Measurements from ENCODE around the gene MAN1A1. TPM values are rescaled to one million over a fixed set of nuclear protein-coding genes. Genes with fewer than 3 reads are reported as not detected.

Gene MAN1A1
- total RNA-seq, 1 donor from 2014 or later, result 78.0 TPM

- Histone ChIP-seq H3K27me3 (ENCODE audit: low read depth) (no peaks in the 10 kb centered on the region), H3K36me3 (peaks cover 32% of the 10 kb centered on the region), H3K4me3 (no peak overlapping the region), H3K27ac (no peak overlapping the region), H3K4me1 (no peaks in the 10 kb centered on the region), H3K9me3 (no peaks in the 10 kb centered on the region)
- intact Hi-C loops (cut with DNase I), result no loop called here
- TF ChIP-seq CTCF (IDR thresholded peaks at IDR 0.05), result no peak
- ATAC-seq (no peak), DNase-seq (no peak)
Observed at GRCh38 chr6:119200512-119201175, 148.9 kb downstream of the MAN1A1 start.

GRCh38 chr6:119197271-119197670, 152.3 kb downstream of the MAN1A1 start:
- Histone ChIP-seq H3K27me3 (ENCODE audit: low read depth) (no peaks in the 10 kb centered on the region), H3K4me1 (no peaks in the 10 kb centered on the region), H3K9me3 (no peaks in the 10 kb centered on the region), H3K36me3 (peaks cover 35% of the 10 kb centered on the region), H3K27ac (no peak overlapping the region), H3K4me3 (no peak overlapping the region)
- intact Hi-C loops (cut with DNase I), result no loop called here
- TF ChIP-seq CTCF (IDR thresholded peaks at IDR 0.05), result no peak
- no peak for ATAC-seq
- DNase-seq, result no peak

- Histone ChIP-seq H3K4me3 (no peak overlapping the region), H3K36me3 (peaks cover 37% of the 10 kb centered on the region), H3K27ac (no peak overlapping the region), H3K27me3 (ENCODE audit: low read depth) (no peaks in the 10 kb centered on the region), H3K4me1 (no peaks in the 10 kb centered on the region), H3K9me3 (no peaks in the 10 kb centered on the region)
- no peak for TF ChIP-seq CTCF (IDR thresholded peaks at IDR 0.05)
- ATAC-seq, result no peak
- DNase-seq, result no peak
- intact Hi-C loops (cut with DNase I), result no loop called here
Observed at GRCh38 chr6:119196715-119197114, 152.8 kb downstream of the MAN1A1 start.

- no peak for TF ChIP-seq CTCF (IDR thresholded peaks at IDR 0.05)
- Histone ChIP-seq H3K4me1 (no peaks in the 10 kb centered on the region), H3K9me3 (no peaks in the 10 kb centered on the region), H3K27ac (no peak overlapping the region), H3K36me3 (peaks cover 39% of the 10 kb centered on the region), H3K27me3 (ENCODE audit: low read depth) (no peaks in the 10 kb centered on the region), H3K4me3 (no peak overlapping the region)
- no peak for ATAC-seq
- intact Hi-C loops (cut with DNase I), result no loop called here
- DNase-seq, result no peak
Observed at GRCh38 chr6:119195848-119196247, 153.7 kb downstream of the MAN1A1 start.

GRCh38 chr6:119195204-119195603, 154.4 kb downstream of the MAN1A1 start:
- peaks cover 34% of the 10 kb centered on the region for H3K36me3 ChIP-seq
- no peaks in the 10 kb centered on the region for H3K9me3 ChIP-seq
- TF ChIP-seq CTCF (IDR thresholded peaks at IDR 0.05), result no peak
- no peaks in the 10 kb centered on the region for H3K27me3 ChIP-seq (ENCODE audit: low read depth)
- no peak overlapping the region for H3K4me3 ChIP-seq
- intact Hi-C loops (cut with DNase I), result no loop called here
- H3K27ac ChIP-seq, result no peak overlapping the region
- DNase-seq (no peak), ATAC-seq (no peak)
- H3K4me1 ChIP-seq, result no peaks in the 10 kb centered on the region
